H1 (cell line): ENCODE data around the gene ACER1. TPM values are rescaled to one million over a fixed set of nuclear protein-coding genes. Genes with fewer than 3 reads are reported as not detected.
A peak's percentile ranks its signal among the peaks of the same experiment; 100 is the strongest.

Experiments
- CTCF ChIA-PET: fragments of 300-600 bp; sonication (Branson Sonifier 250); formaldehyde crosslinking; loops from one replicate; lab custom pipeline; 2021; ENCODE audit not compliant: partially characterized antibody; lab: Charles Lee
- POLR2A ChIA-PET: fragments of 300-600 bp; sonication (Branson Sonifier 250); formaldehyde crosslinking; loops from one replicate; lab custom pipeline; 2021; ENCODE audit warnings: inconsistent platforms; ENCODE audit not compliant: partially characterized antibody; lab: Charles Lee
- DNase-seq, 2 experiments: peaks; one replicate each; pipeline versions ENCODE4 v3.0.0 to v3.0.0-alpha.2; 2010 to 2022; ENCODE audit warnings: low spot score in 2 of 2, low read depth in 1 of 2, mixed read lengths in 1 of 2
- FAIRE-seq: peaks from 2 replicates; lab custom pipeline; 2011; peaks lifted over from hg19 to GRCh38; lab: Jason Lieb, UNC
- H2AFZ ChIP-seq: 2 replicates; pipeline ENCODE4 v1.8.1; 2012; ENCODE audit warnings: low read length, inconsistent platforms
- H2AK5ac ChIP-seq: 2 replicates; pipeline ENCODE4 v1.6.1; 2013; ENCODE audit warnings: low read depth, low read length
- H2BK120ac ChIP-seq: replicated peaks from 2 replicates; pipeline ENCODE3; 2013; ENCODE audit warnings: low read depth, low read length, inconsistent platforms
- H2BK12ac ChIP-seq: 2 replicates; pipeline ENCODE4 v1.6.1; 2013; ENCODE audit warnings: low read depth, low read length
- H2BK15ac ChIP-seq: 2 replicates; pipeline ENCODE4 v1.6.1; 2013; ENCODE audit warnings: low read length
- H2BK20ac ChIP-seq: 2 replicates; pipeline ENCODE4 v1.6.1; 2013; ENCODE audit warnings: low read length
- H2BK5ac ChIP-seq: 2 replicates; pipeline ENCODE4 v1.6.1; 2013; ENCODE audit warnings: low read depth, low read length
- H3K14ac ChIP-seq: 2 replicates; pipeline ENCODE4 v1.6.1; 2013; ENCODE audit warnings: inconsistent platforms; ENCODE audit not compliant: insufficient read length
- H3K18ac ChIP-seq: 2 replicates; pipeline ENCODE4 v1.6.1; 2013; ENCODE audit warnings: low read length; ENCODE audit errors: extremely low read depth
- H3K23ac ChIP-seq: 2 replicates; pipeline ENCODE4 v1.6.1; 2013; ENCODE audit warnings: inconsistent platforms; ENCODE audit not compliant: insufficient read length
- H3K23me2 ChIP-seq: 2 replicates; pipeline ENCODE4 v1.6.1; 2013; ENCODE audit warnings: low read depth, low read length
- H3K27ac ChIP-seq: 2 replicates; pipeline ENCODE4 v1.6.1; 2011; ENCODE audit warnings: low read depth, low read length, inconsistent platforms
- H3K27me3 ChIP-seq, 4 experiments: replicated peaks in 1 of 4; 1 replicate in 1 of 4; 2 replicates in 3 of 4; pipeline versions ENCODE4 v1.6.1 to v1.8.1; 2011 to 2013; ENCODE audit warnings: low read length in 3 of 4, mild to moderate bottlenecking in 3 of 4, inconsistent platforms in 2 of 4, mixed read lengths in 2 of 4, moderate library complexity in 1 of 4; ENCODE audit not compliant: control insufficient read depth in 3 of 4, insufficient read depth in 3 of 4; ENCODE audit errors: extremely low read depth in 1 of 4
- H3K36me3 ChIP-seq, 4 experiments: 2 replicates each; pipeline versions ENCODE4 v1.6.1 to v1.8.1; 2011 to 2013; ENCODE audit warnings: mild to moderate bottlenecking in 4 of 4, low read length in 3 of 4, moderate library complexity in 2 of 4, control low read depth in 1 of 4, inconsistent platforms in 1 of 4; ENCODE audit not compliant: insufficient read depth in 4 of 4, control insufficient read depth in 2 of 4
- H3K4ac ChIP-seq: replicated peaks from 2 replicates; pipeline ENCODE3; 2013; ENCODE audit warnings: low read length, low read depth, mixed read lengths, inconsistent platforms; ENCODE audit not compliant: insufficient read length
- H3K4me1 ChIP-seq, 4 experiments: replicated peaks in 1 of 4; 1 replicate in 1 of 4; 2 replicates in 3 of 4; pipeline versions ENCODE4 v1.6.1 to v1.8.1; 2011 to 2013; ENCODE audit warnings: low read length in 3 of 4, inconsistent platforms in 2 of 4, mixed read lengths in 1 of 4; ENCODE audit not compliant: insufficient read depth in 4 of 4, control insufficient read depth in 3 of 4
- H3K4me2 ChIP-seq, 2 experiments: 2 replicates each; pipeline versions ENCODE4 v1.6.1 to v1.8.1; 2011 to 2013; ENCODE audit warnings: low read depth in 2 of 2, low read length in 2 of 2, control low read depth in 1 of 2, inconsistent platforms in 1 of 2, mild to moderate bottlenecking in 1 of 2; ENCODE audit not compliant: insufficient read depth in 1 of 2
- H3K4me3 ChIP-seq, 4 experiments: fragments of 200-600, 300-600 bp in 1 of 4; sonication (generic), shearing (Covaris generic), sonication (Bioruptor Twin) in 1 of 4; 2 replicates each; pipeline versions ENCODE4 v1.5.1 to v1.8.1; 2011 to 2016; ENCODE audit warnings: low read length in 4 of 4, low read depth in 3 of 4, control low read depth in 2 of 4, inconsistent platforms in 2 of 4, mild to moderate bottlenecking in 2 of 4, mixed read lengths in 1 of 4, moderate library complexity in 1 of 4; ENCODE audit not compliant: insufficient read depth in 2 of 4; ENCODE audit errors: extremely low read depth in 1 of 4
- H3K56ac ChIP-seq: replicated peaks from 2 replicates; pipeline ENCODE3; 2013; ENCODE audit warnings: low read depth, mild to moderate bottlenecking, mixed read lengths, low read length, inconsistent platforms; ENCODE audit not compliant: insufficient read length
- H3K79me1 ChIP-seq: 2 replicates; pipeline ENCODE4 v1.6.1; 2013; ENCODE audit warnings: low read depth, low read length, control low read depth
- H3K79me2 ChIP-seq, 2 experiments: 2 replicates each; pipeline versions ENCODE4 v1.6.1 to v1.8.1; 2012 to 2013; ENCODE audit warnings: low read length in 2 of 2, mild to moderate bottlenecking in 2 of 2, inconsistent platforms in 1 of 2; ENCODE audit not compliant: insufficient read depth in 2 of 2, control insufficient read depth in 1 of 2
- H3K9ac ChIP-seq, 4 experiments: replicated peaks in 1 of 4; 1 replicate in 1 of 4; 2 replicates in 3 of 4; pipeline versions ENCODE4 v1.6.1 to v1.8.1; 2011 to 2013; ENCODE audit warnings: low read depth in 3 of 4, low read length in 3 of 4, control low read depth in 2 of 4, mild to moderate bottlenecking in 2 of 4, moderate library complexity in 2 of 4, inconsistent platforms in 1 of 4; ENCODE audit errors: extremely low read depth in 1 of 4
- H3K9me3 ChIP-seq, 2 experiments: 2 replicates each; pipeline versions ENCODE4 v1.6.1 to v1.8.1; 2012 to 2013; ENCODE audit warnings: mild to moderate bottlenecking in 2 of 2, moderate library complexity in 2 of 2, control low read depth in 1 of 2, inconsistent platforms in 1 of 2, low read depth in 1 of 2, low read length in 1 of 2, mixed read lengths in 1 of 2; ENCODE audit not compliant: insufficient read depth in 2 of 2
- H4K20me1 ChIP-seq, 2 experiments: replicated peaks in 1 of 2; 2 replicates each; pipeline versions ENCODE3 to v1.8.1; 2011 to 2013; ENCODE audit warnings: inconsistent platforms in 2 of 2, low read length in 2 of 2, mild to moderate bottlenecking in 1 of 2; ENCODE audit not compliant: insufficient read depth in 2 of 2, control insufficient read depth in 1 of 2
- H4K5ac ChIP-seq: 2 replicates; pipeline ENCODE4 v1.6.1; 2013; ENCODE audit warnings: low read length, low read depth, mixed read lengths, inconsistent platforms; ENCODE audit not compliant: insufficient read length
- H4K8ac ChIP-seq: 2 replicates; pipeline ENCODE4 v1.8.0; 2013; ENCODE audit warnings: mild to moderate bottlenecking, moderate library complexity, low read length, inconsistent platforms; ENCODE audit not compliant: insufficient read depth; ENCODE audit errors: extremely low read depth
- H4K91ac ChIP-seq: replicated peaks from 2 replicates; pipeline ENCODE3; 2013; ENCODE audit warnings: low read length, mixed read lengths, inconsistent platforms; ENCODE audit not compliant: insufficient read length
- CBX8 ChIP-seq: fragments of 300-800, 300-1000 bp; sonication (generic); IDR thresholded peaks from 2 replicates; pipeline ENCODE4 v1.7.1; 2016; ENCODE audit warnings: low read depth, low read length, borderline replicate concordance
- CREB1 ChIP-seq: IDR thresholded peaks from 2 replicates; pipeline ENCODE4 v1.6.1; 2012; ENCODE audit warnings: inconsistent platforms
- E2F6 ChIP-seq: IDR thresholded peaks from 2 replicates; pipeline ENCODE4 v1.6.1; 2012; ENCODE audit warnings: inconsistent platforms
- MAX ChIP-seq: IDR thresholded peaks from 2 replicates; pipeline ENCODE4 v1.6.1; 2012; ENCODE audit warnings: inconsistent platforms
- SP1 ChIP-seq: IDR thresholded peaks from 2 replicates; pipeline ENCODE4 v1.6.1; 2011; ENCODE audit warnings: low read depth, low read length
- WGBS, 2 experiments: shearing (Covaris generic) in 1 of 2; methylation state at CpG; one replicate each; pipeline versions ENCODE4 v1.1.6 to v1.1.7; 2013 to 2015; ENCODE audit warnings: low lambda C conversion rate in 2 of 2, mixed read lengths in 2 of 2, inconsistent platforms in 1 of 2, low coverage in 1 of 2, missing lambda C conversion rate in 1 of 2; ENCODE audit not compliant: insufficient replicate concordance in 2 of 2, insufficient coverage in 1 of 2, insufficient read length in 1 of 2; ENCODE audit errors: extremely low coverage in 1 of 2, missing lambda C conversion rate in 1 of 2; 5-methylcytosine and 5-hydroxymethylcytosine counted together
- polyA plus RNA-seq, 7 experiments: library from polyadenylated mRNA; depleted of rRNA in 3 of 7; stranded (reverse) in 5 of 7; unstranded in 2 of 7; fragments of >200 nt in 5 of 7; fragments of 200-250 nt in 2 of 7; gene quantifications; 1 replicate in 5 of 7; 2 replicates in 1 of 7; 4 replicates in 1 of 7; pipeline versions ENCODE4 v1.2.1 to v1.2.3, GENCODE V29; 2011 to 2013; ENCODE audit warnings: missing spikeins in 2 of 7, mixed read lengths in 2 of 7
- total RNA-seq: library from RNA; stranded (reverse); fragmentation: NEBNext Ultra II Directional; extraction: Animal tissue kit (Norgen Biotek cat#: 25700); gene quantifications from 2 replicates; pipeline ENCODE4 v1.2.1, GENCODE V29; 2021

ACER1 gene
- total and polyA plus RNA-seq, 2 of the 8 experiments (the other 6 are each of a cell fraction or from before 2014, with no cell fraction given): 0.05 TPM; not detected in 1

GRCh38 chr19:6373096-6373812 lies 39.8 kb upstream of the ACER1 start:
- Histone ChIP-seq H3K79me1 (no peaks in the 10 kb centered on the region), H4K20me1 (peaks cover 0 to 6% of the 10 kb centered on the region in 2 experiments), H3K23me2 (peaks cover 4% of the 10 kb centered on the region; the same call in 1 of the 2 replicates), H3K9ac (peak overlapping the region in 3 of 4 experiments; percentile 80 to 89 (median 81); a peak in 6 of 7 replicates), H3K79me2 (no peaks in the 10 kb centered on the region), H3K9me3 (no peaks in the 10 kb centered on the region), H2BK5ac (peak overlapping the region; percentile 96; the same call in 1 of the 2 replicates), H2BK15ac (no peak overlapping the region), H3K4me1 (peaks cover 0 to 11% (median 7%) of the 10 kb centered on the region in 4 experiments; a peak in 5 of 7 replicates), H2BK120ac (no peak overlapping the region), H3K27me3 (no peaks in the 10 kb centered on the region), H3K4me3 (peak overlapping the region; percentile 82 to 100 (median 92)), H2BK12ac (no peak overlapping the region), H2AFZ (no peak overlapping the region; the same call in 1 of the 2 replicates), H3K4ac (no peak overlapping the region), H3K56ac (peak overlapping the region; percentile 90), H3K27ac (peak overlapping the region; percentile 79; the same call in 1 of the 2 replicates), H4K91ac (no peak overlapping the region), H2BK20ac (no peak overlapping the region), H3K18ac (peak overlapping the region; percentile 97; the same call in 1 of the 2 replicates), H3K23ac (no peak overlapping the region), H4K8ac (peak overlapping the region; percentile 89), H3K36me3 (peaks cover 3 to 9% (median 5%) of the 10 kb centered on the region in 4 experiments; a peak in 4 of 8 replicates), H4K5ac (no peak overlapping the region), H2AK5ac (no peak overlapping the region), H3K4me2 (peak overlapping the region; percentile 70 to 74), H3K14ac (no peak overlapping the region)
- CTCF ChIA-PET: interaction anchor here (1.0 to 1.4 kb wide), 2 partner anchors 46 to 155 kb away, joined by 3 to 4 read pairs; no protein-coding TSS in a partner anchor
- DNase-seq (peak; percentile 98), FAIRE-seq (no peak)
- 1% methylated on average over 17 of the region's 53 CpGs; no CpG with 5 or more reads in 1 of the 2 experiments for WGBS, 2 experiments
- TF ChIP-seq E2F6 (no peak), CBX8 (no peak), MAX (peak; percentile 75), CREB1 (peak; percentile 75; the same call in 1 of the 2 replicates), SP1 (peak; percentile 43; the same call in 1 of the 2 replicates)
- POLR2A ChIA-PET: interaction anchor here (0.8 to 9.9 kb wide), 6 partner anchors 13 to 545 kb away, joined by 3 to 81 read pairs (median 5); partner anchors contain the start of genes CLPP, GTF2F1, KHSRP and SLC25A23
